NCI-H2227 (cell line): Measurements from ENCODE around the gene DNMT1.

Experiments
- DNase-seq: peaks from one replicate; lab custom pipeline; 2025; ENCODE audit not compliant: unreplicated experiment; lab: John Stamatoyannopoulos, UW

Gene DNMT1

DNA sequence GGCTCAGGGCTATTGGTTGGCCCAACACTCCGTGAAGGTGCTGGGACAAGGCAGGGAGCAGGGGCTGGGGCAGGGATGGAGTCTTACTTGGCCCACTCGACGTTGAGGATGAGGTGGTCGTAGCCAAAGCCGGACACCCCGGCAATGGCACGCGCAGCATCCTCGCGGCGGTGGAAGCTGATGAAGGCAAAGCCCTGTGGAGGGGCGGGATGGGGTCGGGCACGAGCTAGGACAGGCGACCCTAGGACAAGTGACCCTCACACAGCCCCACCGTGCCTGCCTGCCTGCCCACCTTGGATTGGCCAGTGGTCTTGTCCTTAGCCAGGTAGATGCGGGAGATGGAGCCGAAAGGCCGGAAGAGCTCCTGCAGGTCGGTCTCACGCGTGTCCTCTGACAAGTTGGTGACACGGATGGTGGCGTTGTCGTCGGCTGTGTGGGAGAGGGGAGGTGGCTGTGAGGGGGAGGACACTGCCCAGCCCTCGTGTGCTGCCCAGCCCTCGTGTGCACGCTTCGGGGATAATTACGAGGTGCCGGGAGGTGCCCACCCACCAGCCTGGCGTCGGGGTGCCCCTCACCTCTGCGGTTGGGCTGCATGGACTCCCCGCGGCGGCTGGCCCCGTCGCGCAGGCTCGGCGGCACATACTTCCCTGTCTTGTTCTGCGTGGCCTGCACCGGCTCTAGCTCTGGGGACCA lies 79.2 kb downstream of the DNMT1 start:
- no peak for DNase-seq

GRCh38 chr19:10114651-10115391 lies 79.9 kb downstream of the DNMT1 start:
- peak; percentile 12 for DNase-seq

GRCh38 chr19:10113964-10114650 lies 80.6 kb downstream of the DNMT1 start:
- DNase-seq, result no peak

- DNase-seq, result no peak
These were observed 81.2 kb downstream of the DNMT1 start for GRCh38 chr19:10113592-10113963.

- DNase-seq, result no peak
These were observed 81.7 kb downstream of the DNMT1 start for GRCh38 chr19:10112895-10113591.

GRCh38 chr19:10112037-10112761 lies 82.6 kb downstream of the DNMT1 start:
- no peak for DNase-seq

- no peak for DNase-seq
These were observed 83.3 kb downstream of the DNMT1 start, which contains the start of gene P2RY11 for GRCh38 chr19:10111405-10111811. TSS of gene P2RY11 (plus strand) at chr19:10111693. CDS start at chr19:10111722, 29 bp downstream.

DNA sequence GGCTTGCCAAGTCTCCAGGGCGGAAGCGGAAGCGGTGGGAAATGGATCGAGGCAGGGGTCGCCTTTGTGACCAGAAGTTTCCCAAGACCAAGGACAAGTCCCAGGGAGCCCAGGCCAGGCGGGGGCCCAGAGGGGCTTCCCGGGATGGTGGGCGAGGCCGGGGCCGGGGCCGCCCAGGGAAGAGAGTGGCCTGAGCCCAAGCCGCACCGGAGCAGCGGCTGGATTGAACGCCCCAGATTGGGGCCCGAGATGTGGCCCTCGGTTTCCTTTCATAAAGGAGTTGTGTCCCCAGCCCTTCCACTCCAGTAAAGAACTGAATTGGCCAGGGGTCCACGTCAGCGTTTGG lies 83.8 kb downstream of the DNMT1 start:
- DNase-seq, result no peak

GRCh38 chr19:10110076-10110971 lies 84.4 kb downstream of the DNMT1 start:
- no peak for DNase-seq

GRCh38 chr19:10109528-10109927 lies 85.2 kb downstream of the DNMT1 start:
- no peak for DNase-seq

DNA sequence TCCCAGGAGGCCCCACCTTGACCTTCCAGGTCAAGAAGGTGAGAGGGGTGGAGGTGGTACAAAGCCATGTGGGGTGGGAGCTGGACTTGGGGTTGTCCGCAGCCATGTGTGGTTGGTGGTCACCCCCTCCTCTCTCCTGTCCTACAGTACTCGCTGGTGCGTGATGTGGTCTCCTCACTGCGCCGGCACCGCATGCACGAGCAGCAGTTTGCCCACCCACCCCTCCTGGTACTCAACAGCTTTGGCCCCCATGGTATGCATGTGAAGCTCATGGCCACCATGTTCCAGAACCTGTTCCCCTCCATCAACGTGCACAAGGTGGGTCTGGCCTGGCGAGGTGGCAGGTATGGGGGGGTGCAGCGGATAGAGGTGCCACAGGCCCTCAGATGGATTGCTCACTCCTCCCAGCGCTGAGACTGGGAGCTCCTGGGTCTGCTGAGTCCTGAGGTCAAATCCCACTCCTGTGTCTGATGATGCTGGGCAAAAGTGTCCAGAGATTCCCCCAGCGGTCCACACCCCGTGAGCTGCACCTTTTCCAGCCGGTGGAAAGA lies 86.9 kb downstream of the DNMT1 start:
- DNase-seq, result no peak

GRCh38 chr19:10107254-10107653 lies 87.5 kb downstream of the DNMT1 start:
- DNase-seq, result no peak

- DNase-seq, result peak; percentile 97
These were observed 88.4 kb downstream of the DNMT1 start, which contains the start of gene PPAN for GRCh38 chr19:10106100-10106936. TSS of gene PPAN (plus strand) at chr19:10106362. CDS start at chr19:10106395, 33 bp downstream.

DNA sequence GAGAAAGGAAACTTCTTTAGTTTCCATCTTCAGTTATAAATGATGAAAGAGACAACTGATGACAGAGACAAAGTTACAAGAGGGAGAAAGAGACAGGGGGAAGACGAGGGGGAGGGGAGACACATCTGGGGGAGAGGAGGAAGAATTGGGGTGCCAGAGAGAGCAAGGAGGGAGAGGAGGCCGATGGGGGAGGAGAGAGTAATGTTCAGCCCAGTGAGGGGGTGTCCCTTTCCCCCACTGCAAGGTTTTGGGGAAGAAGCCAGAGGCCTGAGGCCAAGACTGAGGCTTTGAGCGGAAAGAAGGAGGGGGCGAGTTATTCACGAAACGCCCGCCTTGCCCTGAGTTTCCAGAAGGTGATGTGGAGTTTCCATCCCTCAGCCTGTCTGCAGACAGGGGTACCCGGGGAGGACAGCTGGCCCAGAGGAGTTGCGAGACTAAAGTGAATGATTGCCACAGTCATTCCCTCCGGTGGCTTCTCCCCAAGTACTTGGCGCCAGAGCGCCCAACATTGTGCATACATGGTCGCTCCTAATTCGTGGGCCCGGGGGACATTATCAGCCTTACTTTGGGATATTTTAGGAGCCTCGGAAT lies 89.1 kb downstream of the DNMT1 start:
- no peak for DNase-seq

GRCh38 chr19:10104665-10105508 lies 89.9 kb downstream of the DNMT1 start:
- DNase-seq, result no peak

DNA sequence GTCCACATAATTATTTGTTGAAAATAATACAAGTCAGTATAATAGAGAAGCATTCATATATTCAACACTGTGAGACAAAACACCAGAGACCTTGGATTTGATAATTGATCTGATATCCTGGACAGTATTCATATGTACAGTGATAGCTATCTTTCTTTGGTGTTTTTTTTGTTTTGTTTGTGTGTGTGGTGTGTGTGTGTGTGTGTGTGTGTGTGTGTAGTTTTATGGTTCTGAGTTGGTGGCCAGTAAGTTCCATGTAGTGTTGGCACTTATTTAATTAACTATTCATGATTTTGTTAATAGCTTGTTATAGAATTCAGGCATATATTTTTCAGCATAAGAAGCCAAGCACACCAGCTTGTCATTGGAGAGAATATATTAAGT lies 90.6 kb downstream of the DNMT1 start:
- no peak for DNase-seq

- DNase-seq, result no peak
These were observed 91.9 kb downstream of the DNMT1 start for GRCh38 chr19:10102787-10103236.
